HepG2 (cell line): Measurements from ENCODE around the gene FAM53B. TPM values are rescaled to one million over a fixed set of nuclear protein-coding genes. Genes with fewer than 3 reads are reported as not detected.
A peak's percentile ranks its signal among the peaks of the same experiment; 100 is the strongest.

Source experiments
- ATAC-seq: fragments of 200-7000 bp; cut with Tn5 transposase; 3 replicates; pipeline ENCODE4 v1.9.1; 2020; ENCODE audit warnings: mild to moderate bottlenecking, moderate library complexity
- BruUV-seq: library from RNA; stranded (reverse); fragments of 400-500 nt; replicated peaks from 2 replicates; lab custom pipeline; 2021; lab: Mats Ljungman, UMichigan
- CTCF ChIA-PET: fragments of 300-600 bp; formaldehyde crosslinking; extraction: SDS; loops from one replicate; lab custom pipeline; 2021; ENCODE audit warnings: low total read pairs, inconsistent platforms, low intra/inter-chr PET ratio; lab: Yijun Ruan, JAX
- POLR2A ChIA-PET: fragments of 350-600 bp; sonication (Branson Sonifier 250); formaldehyde crosslinking; loops from one replicate; lab custom pipeline; 2020; ENCODE audit warnings: antibody characterized with exemption, inconsistent platforms; lab: Yijun Ruan, JAX
- DNase-seq: peaks from one replicate; pipeline ENCODE4 v3.0.0-alpha.2; 2015; ENCODE audit warnings: low spot score
- FAIRE-seq: peaks from 3 replicates; lab custom pipeline; 2011; peaks lifted over from hg19 to GRCh38; lab: Jason Lieb, UNC
- H2AFZ ChIP-seq: one replicate; pipeline ENCODE4 v1.6.1; 2011; ENCODE audit warnings: low read length, inconsistent platforms
- H3K27ac ChIP-seq: fragments of 300-600 bp; 3 replicates; pipeline ENCODE4 v1.8.0; 2011; ENCODE audit warnings: mixed run types, mild to moderate bottlenecking, mixed read lengths, low read length, inconsistent platforms; ENCODE audit not compliant: insufficient read depth; ENCODE audit errors: extremely low read length
- H3K27me3 ChIP-seq, 2 experiments: fragments of 200-600 bp in 1 of 2; 2 replicates in 1 of 2; 3 replicates in 1 of 2; pipeline versions ENCODE4 v1.6.0 to v1.8.0; 2011; ENCODE audit warnings: low read length in 2 of 2, mild to moderate bottlenecking in 2 of 2, moderate library complexity in 2 of 2, inconsistent platforms in 1 of 2; ENCODE audit not compliant: insufficient read depth in 2 of 2, control insufficient read depth in 1 of 2
- H3K36me3 ChIP-seq, 2 experiments: fragments of 200-600 bp in 1 of 2; replicated peaks in 1 of 2; 2 replicates in 1 of 2; 3 replicates in 1 of 2; pipeline versions ENCODE4 v1.5.1 to v1.8.0; 2011; ENCODE audit warnings: low read length in 2 of 2, inconsistent platforms in 1 of 2; ENCODE audit not compliant: insufficient read depth in 2 of 2, control insufficient read depth in 1 of 2
- H3K4me1 ChIP-seq: 2 replicates; pipeline ENCODE4 v1.5.1; 2012; ENCODE audit warnings: low read length, inconsistent platforms; ENCODE audit not compliant: insufficient read depth
- H3K4me2 ChIP-seq: 2 replicates; pipeline ENCODE4 v1.6.0; 2011; ENCODE audit warnings: low read depth, low read length, inconsistent platforms
- H3K4me3 ChIP-seq, 3 experiments: fragments of 200-600 bp in 1 of 3; sonication (generic), shearing (Covaris generic) in 1 of 3; replicated peaks in 1 of 3; 2 replicates each; pipeline ENCODE4 v1.5.1; 2011 to 2016; ENCODE audit warnings: low read length in 3 of 3, inconsistent platforms in 2 of 3, low read depth in 2 of 3, mild to moderate bottlenecking in 2 of 3, control low read depth in 1 of 3, mixed read lengths in 1 of 3; ENCODE audit not compliant: insufficient read depth in 1 of 3
- H3K79me2 ChIP-seq: one replicate; pipeline ENCODE4 v1.6.1; 2011; ENCODE audit warnings: low read length, inconsistent platforms; ENCODE audit not compliant: insufficient read depth
- H3K9ac ChIP-seq: 2 replicates; pipeline ENCODE4 v1.6.0; 2011; ENCODE audit warnings: mild to moderate bottlenecking, low read depth, low read length, inconsistent platforms; ENCODE audit not compliant: insufficient read depth
- H3K9me3 ChIP-seq: 2 replicates; pipeline ENCODE4 v1.5.1; 2012; ENCODE audit warnings: mild to moderate bottlenecking, low read length
- H4K20me1 ChIP-seq: 2 replicates; pipeline ENCODE4 v1.6.0; 2011; ENCODE audit warnings: inconsistent platforms, mild to moderate bottlenecking, low read length, moderate library complexity; ENCODE audit not compliant: insufficient read depth
- ARNTL ChIP-seq: sonication (generic); formaldehyde crosslinking; IDR thresholded peaks from 2 replicates; pipeline ENCODE4 v1.4.0; 2020; ENCODE audit warnings: mild to moderate bottlenecking, missing genetic modification reagents
- CCDC6 ChIP-seq: sonication (generic); formaldehyde crosslinking; IDR thresholded peaks from 2 replicates; pipeline ENCODE4 v1.8.1; 2022; ENCODE audit warnings: mild to moderate bottlenecking, missing genetic modification reagents, moderate library complexity
- CTCF ChIP-seq: sonication (generic); formaldehyde crosslinking; IDR thresholded peaks from 2 replicates; pipeline ENCODE4 v1.5.0; 2020; ENCODE audit warnings: mild to moderate bottlenecking, missing genetic modification reagents, moderate library complexity
- ELF4 ChIP-seq: sonication (generic); formaldehyde crosslinking; IDR thresholded peaks from 2 replicates; pipeline ENCODE4 v1.5.0; 2020; ENCODE audit warnings: missing genetic modification reagents, mild to moderate bottlenecking, moderate library complexity, borderline replicate concordance
- KLF13 ChIP-seq: sonication (generic); formaldehyde crosslinking; IDR thresholded peaks from 2 replicates; pipeline ENCODE4 v1.4.0; 2020; ENCODE audit warnings: mild to moderate bottlenecking, missing genetic modification reagents
- MED13 ChIP-seq: sonication (generic); formaldehyde crosslinking; IDR thresholded peaks from 2 replicates; pipeline ENCODE4 v1.5.0; 2020; ENCODE audit warnings: missing genetic modification reagents
- MED8 ChIP-seq: sonication (generic); formaldehyde crosslinking; IDR thresholded peaks from 2 replicates; pipeline ENCODE4 v1.8.1; 2023; ENCODE audit warnings: mild to moderate bottlenecking, missing genetic modification reagents; ENCODE audit not compliant: insufficient replicate concordance
- MXD1 ChIP-seq: sonication (generic); formaldehyde crosslinking; IDR thresholded peaks from 2 replicates; pipeline ENCODE4 v1.4.0; 2020; ENCODE audit warnings: mild to moderate bottlenecking, missing genetic modification reagents
- PATZ1 ChIP-seq: sonication (generic); formaldehyde crosslinking; IDR thresholded peaks from 2 replicates; pipeline ENCODE4 v1.4.0; 2020; ENCODE audit warnings: missing genetic modification reagents
- ZFY ChIP-seq: sonication (generic); formaldehyde crosslinking; IDR thresholded peaks from 2 replicates; pipeline ENCODE4 v1.4.0; 2020; ENCODE audit warnings: missing genetic modification reagents
- ZNF550 ChIP-seq: sonication (generic); formaldehyde crosslinking; IDR thresholded peaks from 2 replicates; pipeline ENCODE4 v1.4.0; 2020; ENCODE audit warnings: mild to moderate bottlenecking, missing genetic modification reagents, borderline replicate concordance
- ZNF605 ChIP-seq: sonication (generic); formaldehyde crosslinking; IDR thresholded peaks from 2 replicates; pipeline ENCODE4 v1.8.0; 2022; ENCODE audit warnings: mild to moderate bottlenecking, missing genetic modification reagents
- ZNF788 ChIP-seq: sonication (generic); formaldehyde crosslinking; IDR thresholded peaks from 2 replicates; pipeline ENCODE4 v1.5.0; 2020; ENCODE audit warnings: mild to moderate bottlenecking, missing genetic modification reagents, borderline replicate concordance
- WGBS: methylation state at CpG from one replicate; pipeline ENCODE4 v1.1.6; 2017; ENCODE audit warnings: low lambda C conversion rate; 5-methylcytosine and 5-hydroxymethylcytosine counted together
- in situ Hi-C: cut with HindIII; loops from 2 replicates; pipeline ENCODE4 v1.10.0; 2017; ENCODE audit warnings: low pct_unique_long_range_greater_than_20kb; ENCODE audit not compliant: extremely low pct_ligation_motif_present
- intact Hi-C: fragments of 100-400 bp; cut with micrococcal nuclease; formaldehyde crosslinking; loops from one replicate; pipeline ENCODE4 v1.10.0; 2022; ENCODE audit not compliant: unreplicated experiment
- polyA plus RNA-seq, 8 experiments: library from polyadenylated mRNA; depleted of rRNA in 3 of 8; stranded (reverse) in 7 of 8; unstranded in 1 of 8; fragments of >200 nt; fragmentation: Illumina TruSeq in 4 of 8; extraction: Trizol in 4 of 8; gene quantifications; 2 replicates each; pipeline versions ENCODE4 v1.2.1 to v1.2.3, GENCODE V29; 2011 to 2016; ENCODE audit warnings: low read depth in 4 of 8, missing spikeins in 1 of 8, mixed read lengths in 1 of 8; ENCODE audit not compliant: insufficient read depth in 1 of 8
- total RNA-seq, 5 experiments: library from RNA; depleted of rRNA; stranded (reverse); fragments of >200 nt; fragmentation: Illumina TruSeq; extraction: Trizol; gene quantifications; 2 replicates each; pipeline ENCODE4 v1.2.3, GENCODE V29; 2016; ENCODE audit warnings: low read depth in 1 of 5
- TF ChIP-seq, protein P1 (sequence below): sonication (generic); IDR thresholded peaks from 2 replicates; pipeline ENCODE4 v1.6.1; 2016; ENCODE audit warnings: low read depth, borderline replicate concordance

Gene FAM53B
- total and polyA plus RNA-seq, 2 of the 13 experiments (the other 11 are each of a cell fraction or from before 2014, with no cell fraction given), result 6.4 to 19.3 TPM

DNA sequence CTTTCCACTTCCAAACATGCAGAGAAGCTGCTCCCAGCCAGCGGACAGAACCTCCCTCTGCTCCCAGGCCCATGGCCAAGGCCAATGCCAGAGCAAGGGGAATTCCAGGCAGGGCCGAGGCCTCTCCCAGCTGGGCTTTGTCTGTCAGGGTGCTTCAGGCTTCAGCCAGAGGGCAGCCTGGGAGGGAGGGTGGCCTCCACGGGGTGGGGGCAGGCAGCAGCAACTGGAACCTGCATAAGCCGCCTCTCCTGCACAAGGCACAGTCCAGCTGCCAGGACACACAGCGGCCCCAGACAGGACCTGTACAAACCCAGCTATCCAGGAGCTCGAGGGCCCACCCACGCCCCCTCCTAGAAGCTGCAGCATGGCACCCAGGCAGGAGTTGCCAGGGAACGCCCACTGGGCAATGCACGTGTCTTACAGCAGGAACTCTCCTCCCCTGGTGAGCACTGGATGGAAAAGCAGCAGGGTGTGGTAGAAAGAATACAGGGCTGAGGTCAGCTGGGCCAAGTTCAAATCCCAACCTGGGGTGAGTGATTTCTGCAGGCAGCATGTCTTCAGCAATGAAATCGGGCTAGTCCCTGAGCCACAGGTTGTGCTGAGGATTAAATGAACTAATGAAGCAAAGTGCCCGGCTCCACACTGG is 7.6 kb downstream of the FAM53B start:
- Histone ChIP-seq H2AFZ (no peak overlapping the region), H3K79me2 (peaks cover 72% of the 10 kb centered on the region), H3K36me3 (peaks cover 0 to 1% of the 10 kb centered on the region in 2 experiments; a peak in 3 of 5 replicates), H3K9me3 (no peaks in the 10 kb centered on the region), H3K4me3 (no peak overlapping the region), H4K20me1 (peaks cover 15% of the 10 kb centered on the region), H3K4me1 (peaks cover 56% of the 10 kb centered on the region), H3K27me3 (no peaks in the 10 kb centered on the region; a peak in 1 of 5 replicates), H3K4me2 (no peak overlapping the region), H3K9ac (no peak overlapping the region), H3K27ac (no peak overlapping the region)
- no TSS peak for BruUV-seq
- in situ Hi-C loops (no loop called here), intact Hi-C loops (no loop called here)
- FAIRE-seq, result no peak
- peak; percentile 32 for DNase-seq
- 85% methylated on average over 4 of the region's 11 CpGs for WGBS
- CTCF ChIA-PET, result no interaction called here
- ATAC-seq, result peak; percentile 37
- POLR2A ChIA-PET, result no interaction called here
- TF ChIP-seq MXD1 (CRISPR knock-in tag), result no peak
- TF ChIP-seq ARNTL (CRISPR knock-in tag), result no peak
- no peak for TF ChIP-seq ZNF550 (CRISPR knock-in tag)
- peak; percentile 47; the same call in 1 of the 2 replicates for TF ChIP-seq ZNF788
- TF ChIP-seq KLF13 (CRISPR knock-in tag), result no peak
- no peak for TF ChIP-seq MED13 (CRISPR knock-in tag)
- TF ChIP-seq, protein P1, sequence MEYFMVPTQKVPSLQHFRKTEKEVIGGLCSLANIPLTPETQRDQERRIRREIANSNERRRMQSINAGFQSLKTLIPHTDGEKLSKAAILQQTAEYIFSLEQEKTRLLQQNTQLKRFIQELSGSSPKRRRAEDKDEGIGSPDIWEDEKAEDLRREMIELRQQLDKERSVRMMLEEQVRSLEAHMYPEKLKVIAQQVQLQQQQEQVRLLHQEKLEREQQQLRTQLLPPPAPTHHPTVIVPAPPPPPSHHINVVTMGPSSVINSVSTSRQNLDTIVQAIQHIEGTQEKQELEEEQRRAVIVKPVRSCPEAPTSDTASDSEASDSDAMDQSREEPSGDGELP, result peak; percentile 59; the same call in 1 of the 2 replicates
- TF ChIP-seq PATZ1 (CRISPR knock-in tag), result peak; percentile 77
- no peak for TF ChIP-seq ELF4
- TF ChIP-seq ZFY, result no peak
- no peak for TF ChIP-seq CCDC6 (CRISPR knock-in tag)
- no peak for TF ChIP-seq MED8 (CRISPR knock-in tag)
- 0 out of 2 replicates have a peak, but pooled peaks have one; percentile 11 for TF ChIP-seq CTCF
- 0 out of 2 replicates have a peak, but pooled peaks have one; percentile 36 for TF ChIP-seq ZNF605 (CRISPR knock-in tag)
